MG63 (cell line): ENCODE measurements around the gene PKD1. TPM values are rescaled to one million over a fixed set of nuclear protein-coding genes. Genes with fewer than 3 reads are reported as not detected.

Source experiments
- DNase-seq: peaks from one replicate; pipeline ENCODE4 v3.0.0-alpha.2; 2020
- H3K27me3 ChIP-seq: fragments of 250-450 bp; sonication (Bioruptor Pico); 2 replicates; pipeline ENCODE4 v1.5.1; 2020; ENCODE audit warnings: mild to moderate bottlenecking, moderate library complexity
- H3K36me3 ChIP-seq: fragments of 250-450 bp; sonication (Bioruptor Pico); 2 replicates; pipeline ENCODE4 v1.5.1; 2020; ENCODE audit warnings: mild to moderate bottlenecking, moderate library complexity
- H3K4me3 ChIP-seq: fragments of 250-450 bp; sonication (Bioruptor Pico); 2 replicates; pipeline ENCODE4 v1.5.1; 2020; ENCODE audit warnings: mild to moderate bottlenecking, moderate library complexity
- H3K9me3 ChIP-seq: fragments of 250-450 bp; sonication (Bioruptor Pico); 2 replicates; pipeline ENCODE4 v1.5.1; 2020; ENCODE audit warnings: mild to moderate bottlenecking, moderate library complexity
- total RNA-seq: library from RNA; depleted of rRNA; stranded (reverse); fragments of >200 nt; shearing (Covaris generic); gene quantifications from 2 replicates; pipeline ENCODE4 v1.2.3, GENCODE V29; 2014; ENCODE audit warnings: low replicate concordance

The PKD1 gene
- total RNA-seq, 1 experiment from 2014 or later, result 106 TPM

DNA sequence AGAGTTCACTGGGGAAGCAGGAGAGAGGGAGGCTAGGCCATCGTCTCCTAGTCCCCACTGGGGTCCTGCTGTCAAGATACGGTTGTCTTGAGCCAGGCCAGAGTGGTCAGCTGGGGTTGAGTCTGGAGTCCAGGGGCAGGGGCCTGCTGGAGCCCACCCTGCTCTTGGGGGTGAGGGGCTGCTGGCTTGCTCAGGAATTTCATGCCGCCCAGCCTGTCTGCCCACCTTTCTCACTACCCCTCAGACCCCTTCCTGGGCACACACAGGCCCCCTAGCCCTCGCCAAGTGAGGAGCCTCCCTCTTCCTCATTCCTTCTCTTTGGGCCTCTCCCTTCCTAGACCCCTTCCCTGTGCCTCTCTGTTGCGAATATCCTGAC is 21.1 kb upstream of the PKD1 start:
- peak overlapping the region; percentile 91 for H3K4me3 ChIP-seq
- peaks cover 79% of the 10 kb centered on the region for H3K36me3 ChIP-seq
- H3K27me3 ChIP-seq, result no peaks in the 10 kb centered on the region
- H3K9me3 ChIP-seq, result no peaks in the 10 kb centered on the region
- no peak for DNase-seq

DNA sequence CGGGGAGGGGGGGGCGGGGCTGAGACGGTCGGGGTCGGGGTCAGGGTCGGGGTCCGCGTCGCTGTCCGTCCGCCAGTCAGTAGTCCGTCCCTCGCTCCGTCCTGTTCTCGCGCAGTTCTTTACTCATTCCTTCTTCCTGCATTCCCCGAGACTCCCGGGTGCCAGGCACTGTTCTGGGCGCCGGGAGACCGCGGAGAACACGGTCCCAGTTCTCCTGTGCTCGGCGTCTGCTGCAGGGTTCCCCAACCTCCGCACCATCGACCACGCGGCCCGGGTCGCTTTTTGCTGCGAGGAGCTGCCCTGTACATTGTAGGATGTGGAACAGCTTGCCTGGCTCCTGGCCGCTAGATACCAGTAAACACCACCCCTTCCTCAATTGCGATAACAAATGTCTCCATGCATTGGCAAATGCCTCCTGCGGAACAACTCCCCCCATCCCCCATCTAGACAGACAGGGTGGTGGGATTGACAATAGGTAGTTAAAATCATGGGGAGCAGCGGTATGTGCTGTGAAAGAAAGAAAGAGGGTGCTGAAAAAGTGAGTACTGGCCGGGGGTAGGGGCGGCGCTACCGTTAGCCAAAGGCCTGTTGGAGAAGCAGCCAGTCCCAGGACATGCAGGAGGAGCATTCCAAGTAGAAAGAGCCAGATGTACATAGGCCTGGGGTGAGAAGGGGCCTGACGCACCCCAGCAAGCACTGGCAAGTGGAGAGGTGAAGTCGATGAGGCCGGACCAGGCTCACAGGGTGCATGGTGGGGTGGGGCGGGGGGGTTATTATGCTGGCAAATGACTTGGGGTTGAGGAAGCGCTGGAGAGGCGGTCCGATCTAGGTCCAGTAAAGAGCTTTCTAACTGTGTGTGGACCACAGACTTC is 20.5 kb upstream of the PKD1 start:
- DNase-seq, result peak; percentile 67
- H3K9me3 ChIP-seq, result no peaks in the 10 kb centered on the region
- peak overlapping the region; percentile 91 for H3K4me3 ChIP-seq
- H3K36me3 ChIP-seq, result peaks cover 79% of the 10 kb centered on the region
- H3K27me3 ChIP-seq, result no peaks in the 10 kb centered on the region

DNA sequence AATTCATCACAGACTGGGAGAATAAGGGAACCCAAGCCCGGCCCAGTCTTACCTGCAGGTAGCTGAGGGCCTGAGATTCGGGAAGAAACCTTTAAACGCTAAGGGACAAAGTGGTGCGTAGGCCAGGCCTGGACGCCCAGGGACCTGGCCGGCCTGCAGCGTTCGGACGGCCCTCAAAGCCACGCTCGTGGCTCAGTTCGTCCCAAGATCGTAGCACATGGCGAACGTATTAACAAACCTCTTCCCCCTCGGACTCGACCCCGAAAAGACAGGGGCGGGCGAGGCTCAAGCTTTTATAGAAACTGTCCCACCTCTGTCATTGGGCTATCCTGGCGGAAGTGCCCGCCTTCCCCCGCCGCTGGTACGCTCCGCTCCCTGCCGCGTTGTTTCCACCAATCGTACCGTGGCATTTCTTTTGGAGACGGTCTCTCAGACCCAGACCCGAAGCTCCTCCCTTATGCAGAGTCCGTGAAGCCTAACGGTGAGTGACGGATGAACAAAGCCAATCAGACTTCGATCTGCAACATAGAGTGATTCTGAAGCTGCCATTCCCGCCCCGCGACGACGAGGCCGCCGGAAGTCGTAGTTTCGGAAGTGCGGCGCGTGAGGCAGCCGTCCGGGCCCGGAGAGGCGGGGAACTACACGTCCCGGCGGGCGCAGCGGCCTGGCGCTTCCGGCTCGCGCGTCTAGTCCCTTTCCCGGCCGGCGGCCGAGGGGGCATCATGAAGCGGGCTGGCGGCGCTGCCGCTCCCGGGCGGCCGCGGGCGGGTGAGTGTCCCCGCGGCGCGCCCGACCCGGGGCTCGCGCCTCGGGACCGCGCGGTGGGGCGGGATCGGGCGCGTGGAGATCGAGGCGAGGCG is 19.6 kb upstream of the PKD1 start, which contains the start of gene TRAF7:
Gene TRAF7, plus strand, starts transcription at position 692 of the 860 bp plus-strand sequence. CDS start 8,139 bp downstream, outside the sequence.
- DNase-seq, result peak; percentile 100
- Histone ChIP-seq H3K36me3 (peaks cover 75% of the 10 kb centered on the region), H3K27me3 (no peaks in the 10 kb centered on the region), H3K9me3 (no peaks in the 10 kb centered on the region), H3K4me3 (peak within 1 kb of the TSS; percentile 92)

DNA sequence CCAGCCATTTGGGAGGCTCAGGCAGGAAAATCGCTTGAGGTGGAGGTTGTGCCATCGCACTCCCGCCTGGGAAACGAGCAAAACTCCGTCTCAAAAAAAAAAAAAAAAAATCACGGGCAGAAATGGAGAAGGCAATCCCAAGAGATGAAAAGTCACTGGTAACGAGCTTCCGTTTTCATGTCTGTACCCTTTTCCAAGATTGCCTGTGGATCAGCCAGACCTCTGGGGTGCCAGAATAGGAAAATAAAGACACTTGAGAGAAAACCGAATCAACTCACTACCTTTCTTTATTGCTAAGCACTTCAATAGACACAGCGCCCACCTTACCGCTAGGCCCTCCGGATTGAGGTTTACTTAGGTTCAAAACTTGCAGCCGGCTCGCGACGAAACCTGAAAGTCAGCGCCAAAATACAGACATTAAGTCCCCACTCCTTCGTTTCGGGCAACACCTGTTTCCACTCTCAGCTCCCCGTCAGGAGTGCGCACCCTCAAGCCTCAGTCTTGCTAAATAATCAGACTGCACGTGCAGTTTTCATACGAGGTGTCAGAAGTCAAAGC is 18.9 kb upstream of the PKD1 start:
- Histone ChIP-seq H3K9me3 (no peaks in the 10 kb centered on the region), H3K4me3 (peak overlapping the region; percentile 92), H3K27me3 (no peaks in the 10 kb centered on the region), H3K36me3 (peaks cover 70% of the 10 kb centered on the region)
- DNase-seq, result no peak

DNA sequence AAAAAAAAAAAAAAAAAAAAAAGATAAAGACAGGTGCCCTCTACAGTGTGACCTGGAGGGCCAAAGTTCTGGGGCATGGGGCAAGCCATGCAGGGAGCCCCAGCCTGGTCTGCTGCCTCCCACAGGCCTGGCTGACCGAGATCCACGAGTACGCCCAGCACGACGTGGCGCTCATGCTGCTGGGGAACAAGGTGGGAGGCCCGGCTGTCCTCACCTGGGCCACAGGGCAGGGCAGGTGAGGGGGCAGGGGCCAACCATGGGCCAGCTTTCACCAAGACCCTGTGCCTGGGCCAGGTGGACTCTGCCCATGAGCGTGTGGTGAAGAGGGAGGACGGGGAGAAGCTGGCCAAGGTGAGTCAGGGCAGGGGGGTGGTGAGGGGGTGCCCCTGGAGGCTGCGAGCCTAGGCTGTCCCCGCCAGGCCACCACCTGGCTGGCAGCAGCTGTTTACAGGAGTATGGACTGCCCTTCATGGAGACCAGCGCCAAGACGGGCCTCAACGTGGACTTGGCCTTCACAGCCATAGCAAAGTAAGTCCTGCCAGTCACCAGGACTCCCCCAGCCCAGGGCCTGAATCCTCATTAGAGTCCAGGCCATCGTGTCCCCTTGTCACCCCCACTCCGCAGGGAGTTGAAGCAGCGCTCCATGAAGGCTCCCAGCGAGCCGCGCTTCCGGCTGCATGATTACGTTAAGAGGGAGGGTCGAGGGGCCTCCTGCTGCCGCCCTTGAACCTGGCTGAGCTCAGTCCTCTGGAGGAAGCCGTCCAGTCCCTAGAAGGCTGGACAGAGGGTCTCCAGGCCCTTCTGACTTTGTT is 17.2 kb upstream of the PKD1 start:
- H3K27me3 ChIP-seq, result no peaks in the 10 kb centered on the region
- H3K9me3 ChIP-seq, result no peaks in the 10 kb centered on the region
- peak overlapping the region; percentile 92 for H3K4me3 ChIP-seq
- peaks cover 56% of the 10 kb centered on the region for H3K36me3 ChIP-seq
- DNase-seq, result peak; percentile 75

DNA sequence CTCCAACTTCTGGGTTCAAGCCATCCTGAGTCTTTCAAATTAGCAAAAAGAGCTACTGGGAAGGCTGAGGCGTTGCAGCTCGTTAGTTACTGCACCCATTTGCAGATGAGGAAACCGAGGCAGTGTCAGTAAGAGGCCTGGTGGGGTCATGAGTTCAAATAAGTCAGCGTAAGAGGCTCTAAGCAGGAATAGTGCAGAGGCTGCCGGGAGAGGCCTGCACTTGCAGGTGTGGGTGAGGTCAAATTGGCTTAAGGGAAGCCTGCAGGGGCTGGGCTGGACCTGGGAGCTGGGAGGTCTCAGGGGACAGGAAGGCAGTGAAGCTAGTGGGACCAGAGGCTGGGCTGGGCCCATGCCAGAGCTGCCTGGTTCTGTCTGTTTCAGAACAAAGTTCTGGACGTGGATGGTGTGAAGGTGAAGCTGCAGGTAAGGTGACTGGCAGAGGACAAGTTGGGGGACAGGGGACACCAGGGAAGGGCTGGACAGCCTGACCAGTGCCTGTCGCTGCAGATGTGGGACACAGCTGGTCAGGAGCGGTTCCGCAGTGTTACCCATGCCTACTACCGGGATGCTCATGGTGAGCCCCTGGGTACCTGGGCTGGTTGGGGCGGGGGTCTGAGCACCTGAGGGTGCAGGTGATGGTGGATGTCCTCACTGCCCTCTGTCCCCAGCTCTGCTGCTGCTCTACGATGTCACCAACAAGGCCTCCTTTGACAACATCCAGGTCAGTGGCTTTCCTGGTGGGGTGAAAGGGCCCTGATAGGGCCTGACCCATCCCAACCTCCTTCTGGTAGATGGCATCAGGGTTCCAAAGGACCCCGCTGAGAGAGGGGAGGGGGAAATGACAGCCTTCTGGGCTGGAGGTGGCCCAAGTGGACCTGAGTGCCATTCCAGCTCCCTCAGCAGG is 15.7 kb upstream of the PKD1 start:
- H3K4me3 ChIP-seq, result peak overlapping the region; percentile 92
- peak; percentile 61 for DNase-seq

DNA sequence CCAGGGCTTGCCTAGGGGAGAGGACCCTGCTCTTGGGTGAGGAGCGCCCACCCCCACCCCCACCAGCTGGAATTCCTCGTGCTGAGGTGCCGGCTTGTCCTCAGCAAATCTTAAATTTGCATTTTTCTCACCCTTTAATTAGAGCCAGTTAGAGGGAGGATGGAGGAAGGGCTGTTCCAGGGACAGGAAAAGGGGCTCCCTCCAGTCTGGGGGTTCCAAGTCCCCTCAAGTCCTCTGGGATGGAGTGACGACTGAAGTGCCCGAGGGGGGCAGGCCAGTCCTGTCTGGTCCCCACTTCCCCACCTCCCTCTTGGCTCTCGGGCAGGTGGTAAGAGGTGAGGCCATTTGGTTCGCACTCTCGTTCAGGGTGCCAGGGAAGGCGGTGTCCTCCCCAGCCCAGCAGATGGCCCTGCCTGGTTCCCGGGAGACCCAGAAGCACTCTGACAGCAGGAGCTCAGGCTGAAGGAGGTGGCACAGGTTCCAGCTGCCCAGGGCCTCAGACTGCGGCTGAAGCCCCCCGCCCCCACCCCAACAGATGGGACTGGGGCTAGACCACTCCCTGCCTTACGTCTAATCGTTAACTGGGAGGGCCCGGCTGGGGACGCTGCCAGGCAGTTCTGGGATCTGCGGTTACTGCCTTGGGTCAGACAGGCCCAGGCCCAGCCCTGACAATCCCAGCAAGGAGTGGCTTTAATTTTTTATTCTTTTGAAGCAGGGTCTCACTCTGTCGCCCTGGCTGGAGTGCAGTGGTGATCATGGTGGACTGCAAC is 14.9 kb upstream of the PKD1 start:
- H3K36me3 ChIP-seq, result peaks cover 41% of the 10 kb centered on the region
- H3K27me3 ChIP-seq, result no peaks in the 10 kb centered on the region
- DNase-seq, result peak; percentile 93
- H3K9me3 ChIP-seq, result no peaks in the 10 kb centered on the region
- no peak overlapping the region for H3K4me3 ChIP-seq

More for the DNA sequence above, 15.7 kb upstream of the PKD1 start:
- Histone ChIP-seq H3K27me3 (no peaks in the 10 kb centered on the region), H3K9me3 (no peaks in the 10 kb centered on the region), H3K36me3 (peaks cover 46% of the 10 kb centered on the region)

DNA sequence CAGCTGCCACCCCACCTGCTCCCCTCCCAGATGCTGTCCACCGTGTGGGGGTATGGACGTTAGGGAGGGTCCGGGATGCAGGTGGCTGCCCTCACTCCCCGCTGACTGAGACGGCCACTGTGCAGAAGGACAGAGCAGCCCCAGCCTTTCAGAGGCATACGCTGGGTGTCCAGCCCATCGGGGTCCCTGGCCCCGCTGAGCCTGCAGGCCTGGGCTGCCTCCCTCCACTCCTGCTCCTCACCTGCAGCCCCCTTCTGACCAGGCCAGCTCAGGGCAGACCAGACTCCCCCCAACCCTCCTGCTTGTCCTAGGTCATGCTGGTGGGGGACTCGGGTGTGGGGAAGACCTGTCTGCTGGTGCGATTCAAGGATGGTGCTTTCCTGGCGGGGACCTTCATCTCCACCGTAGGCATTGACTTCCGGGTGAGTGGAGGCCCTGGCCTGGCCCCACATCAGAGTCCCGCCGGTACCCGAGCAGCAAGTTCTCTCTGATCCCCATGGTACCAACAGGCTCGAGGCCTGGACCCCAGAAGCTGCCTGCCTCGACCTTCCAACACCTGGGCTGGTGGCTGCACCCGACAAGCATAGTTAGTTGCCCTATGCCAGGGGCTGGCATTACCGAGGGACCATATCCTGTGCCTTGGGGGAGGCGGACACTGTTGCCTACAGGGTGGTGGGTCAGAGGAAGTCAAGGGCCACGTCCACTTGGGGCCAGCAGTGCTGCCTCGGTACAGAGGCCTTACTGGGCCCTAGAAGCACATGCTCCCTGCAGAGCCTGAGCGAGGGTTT is 14.1 kb upstream of the PKD1 start:
- peak; percentile 65 for DNase-seq
- H3K27me3 ChIP-seq, result no peaks in the 10 kb centered on the region
- peaks cover 38% of the 10 kb centered on the region for H3K36me3 ChIP-seq
- no peaks in the 10 kb centered on the region for H3K9me3 ChIP-seq
- no peak overlapping the region for H3K4me3 ChIP-seq

DNA sequence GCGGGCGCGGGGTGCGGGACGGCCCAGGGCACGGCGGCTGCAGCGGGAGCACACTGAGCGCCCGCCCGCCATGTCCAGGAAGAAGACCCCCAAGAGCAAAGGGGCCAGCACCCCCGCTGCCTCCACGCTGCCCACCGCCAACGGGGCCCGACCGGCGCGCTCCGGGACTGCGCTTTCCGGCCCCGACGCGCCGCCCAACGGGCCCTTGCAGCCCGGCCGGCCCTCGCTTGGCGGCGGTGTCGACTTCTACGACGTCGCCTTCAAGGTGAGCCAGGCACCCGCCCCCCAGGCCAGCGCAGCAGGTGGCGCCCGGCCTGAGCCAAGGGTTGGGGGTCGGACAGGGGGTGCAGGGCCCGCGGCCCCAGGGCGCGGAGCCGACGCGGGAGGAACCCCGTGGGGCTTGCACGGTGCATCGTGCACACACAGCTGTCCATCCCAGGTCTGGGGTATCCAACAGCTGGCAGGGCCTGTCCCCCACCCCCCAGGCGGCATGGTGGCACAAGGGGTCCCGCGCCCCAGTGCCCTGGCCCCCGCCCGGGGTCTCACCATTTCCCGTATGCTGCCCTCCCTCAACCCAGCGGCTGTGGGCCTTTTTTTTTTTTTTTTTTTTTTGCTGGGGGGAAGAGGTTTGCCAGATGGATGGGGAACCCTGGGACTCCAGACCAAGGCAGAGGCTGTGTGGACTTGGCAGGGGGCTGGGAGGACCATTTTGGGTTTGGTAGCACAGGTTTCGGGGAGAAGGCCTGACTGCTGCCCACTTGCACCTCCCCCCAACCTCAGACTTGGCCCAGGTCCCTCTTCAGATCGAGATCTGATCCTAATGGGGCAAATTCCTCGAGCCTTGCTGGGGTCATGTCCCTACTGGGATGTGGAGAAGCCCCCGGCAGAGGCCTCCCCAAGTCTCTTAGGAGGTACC is 13.3 kb upstream of the PKD1 start:
- DNase-seq, result peak; percentile 37

DNA sequence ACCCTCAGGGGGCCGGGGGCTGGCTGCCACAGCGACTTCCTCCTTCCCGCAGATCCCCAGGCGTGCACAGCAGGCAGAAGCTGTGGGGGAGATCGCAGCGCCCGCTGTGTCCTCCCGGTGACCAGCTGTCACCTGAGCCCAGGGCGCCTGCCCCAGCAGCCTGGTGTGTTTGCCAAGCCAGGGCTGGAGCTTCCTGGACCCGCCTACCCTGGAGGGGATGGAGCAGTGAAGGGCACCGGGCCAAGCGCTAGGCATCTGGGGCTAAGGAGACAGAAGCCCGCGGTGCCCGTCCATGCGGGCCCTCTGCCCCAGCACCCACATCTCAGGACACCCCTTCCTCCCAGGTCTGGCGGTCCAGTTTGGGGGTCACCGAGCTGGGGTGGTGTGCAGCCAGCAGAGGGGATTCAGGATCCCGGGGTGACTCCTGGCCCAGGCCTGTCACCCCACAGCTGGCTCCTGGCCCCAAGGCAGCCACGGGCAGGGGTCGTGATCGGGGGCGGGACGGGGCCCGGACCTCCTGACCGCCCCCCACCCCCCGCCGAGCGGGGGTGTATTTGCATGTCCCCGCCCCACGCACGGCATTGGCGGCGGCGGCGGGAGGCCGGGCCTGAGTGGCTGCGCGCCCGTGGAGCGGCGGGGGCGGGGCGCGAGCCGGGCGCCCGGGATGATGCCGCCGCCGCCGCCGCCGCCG is 12.4 kb upstream of the PKD1 start, which contains the start of gene RAB26:
Gene RAB26, plus strand, starts transcription at position 645 of the 691 bp plus-strand sequence. CDS start 159 bp downstream, outside the sequence.
- no peaks in the 10 kb centered on the region for H3K9me3 ChIP-seq
- H3K4me3 ChIP-seq, result no peak within 1 kb of the TSS
- peak; percentile 68 for DNase-seq
- peaks cover 21% of the 10 kb centered on the region for H3K36me3 ChIP-seq
- no peaks in the 10 kb centered on the region for H3K27me3 ChIP-seq

More for the DNA sequence above, 13.3 kb upstream of the PKD1 start:
- Histone ChIP-seq H3K27me3 (no peaks in the 10 kb centered on the region), H3K9me3 (no peaks in the 10 kb centered on the region), H3K4me3 (no peak overlapping the region), H3K36me3 (peaks cover 30% of the 10 kb centered on the region)

DNA sequence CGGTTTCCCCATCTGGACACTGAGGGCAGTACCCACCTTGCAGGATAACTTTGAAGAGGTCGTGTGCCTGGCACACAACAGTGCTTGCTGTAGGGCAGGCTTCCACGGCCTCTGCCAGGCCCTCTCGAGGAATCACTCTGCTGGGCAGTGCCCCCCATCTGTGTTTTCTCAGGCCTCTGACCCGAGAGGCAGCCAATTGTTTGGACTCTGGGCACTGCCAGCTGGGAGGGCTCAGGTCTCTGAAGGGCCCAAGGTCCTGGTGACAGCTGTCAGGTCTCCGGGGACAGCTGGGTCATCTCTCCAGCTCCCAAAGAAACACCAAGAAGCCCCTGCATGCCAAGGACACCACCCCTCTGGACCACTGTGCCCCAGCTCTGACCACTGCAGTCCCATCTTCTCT is 11.7 kb upstream of the PKD1 start:
- peaks cover 15% of the 10 kb centered on the region for H3K36me3 ChIP-seq
- no peaks in the 10 kb centered on the region for H3K27me3 ChIP-seq
- H3K4me3 ChIP-seq, result no peak overlapping the region
- no peaks in the 10 kb centered on the region for H3K9me3 ChIP-seq
- DNase-seq, result no peak

DNA sequence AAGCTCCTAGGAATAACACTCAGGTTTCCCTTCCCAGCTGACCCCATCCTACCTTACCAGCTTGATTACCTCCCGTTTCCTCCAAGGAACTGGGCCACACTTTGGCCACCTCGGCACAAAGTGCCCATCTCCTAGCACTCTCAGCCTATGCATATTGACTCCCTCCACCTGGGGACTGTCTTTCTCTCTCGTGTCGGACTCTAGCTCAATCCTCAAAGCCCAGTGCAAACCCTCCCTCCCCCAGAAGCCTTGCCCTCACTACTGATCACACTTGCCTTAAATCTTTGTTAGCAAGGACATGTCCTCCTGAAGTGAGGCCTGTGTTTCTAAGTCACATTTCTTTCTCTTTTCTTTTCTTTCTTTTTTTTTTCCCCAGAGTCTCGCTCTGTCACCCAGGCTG is 10.1 kb upstream of the PKD1 start:
- Histone ChIP-seq H3K4me3 (no peak overlapping the region), H3K36me3 (peaks cover 3% of the 10 kb centered on the region; the same call in 1 of the 2 replicates), H3K9me3 (no peaks in the 10 kb centered on the region), H3K27me3 (no peaks in the 10 kb centered on the region)
- DNase-seq, result no peak
